Gastroesophageal sphincter (tissue), 4 donors: Measurements from ENCODE around the gene SLC2A1. TPM values are rescaled to one million over a fixed set of nuclear protein-coding genes. Genes with fewer than 3 reads are reported as not detected.

Experiments
- ATAC-seq: fragments of 150-250 bp; one replicate; pipeline ENCODE4 v1.9.1; 2016; ENCODE audit warnings: mild to moderate bottlenecking, moderate library complexity
- H3K27ac ChIP-seq, 4 donors: fragments of 200-600 bp; sonication (generic) in 3 of 4; 1 replicate in 3 of 4; 2 replicates in 1 of 4; pipeline ENCODE4 v1.5.1; 2016 to 2019
- H3K27me3 ChIP-seq: fragments of 200-600 bp; sonication (generic); one replicate; pipeline ENCODE4 v1.5.1; 2019
- H3K36me3 ChIP-seq, 2 donors: fragments of 200-600 bp; sonication (generic); one replicate each; pipeline ENCODE4 v1.5.1; 2019; ENCODE audit warnings: control low read depth in 1 of 2
- H3K4me1 ChIP-seq, 3 donors: fragments of 200-600 bp; sonication (generic); 1 replicate in 2 of 3; 2 replicates in 1 of 3; pipeline ENCODE4 v1.5.1; 2016 to 2019; ENCODE audit warnings: control low read depth in 2 of 3
- H3K4me3 ChIP-seq, 2 donors: fragments of 200-600 bp; sonication (generic); one replicate each; pipeline ENCODE4 v1.5.1; 2019; ENCODE audit warnings: mild to moderate bottlenecking in 1 of 2, moderate library complexity in 1 of 2
- H3K9me3 ChIP-seq, 3 donors: fragments of 200-600 bp; sonication (generic); one replicate each; pipeline ENCODE4 v1.5.1; 2017 to 2019; ENCODE audit warnings: control low read depth in 2 of 3
- EP300 ChIP-seq: sonication (generic); formaldehyde crosslinking; IDR thresholded peaks from one replicate; pipeline ENCODE4 v1.6.1; 2017; ENCODE audit warnings: antibody characterized with exemption, mild to moderate bottlenecking
- POLR2A ChIP-seq, 2 donors: fragments of 450-650 bp; IDR thresholded peaks; one replicate each; pipeline ENCODE4 v1.6.1; 2017; ENCODE audit warnings: antibody characterized with exemption in 2 of 2, mild to moderate bottlenecking in 2 of 2, moderate library complexity in 1 of 2
- POLR2AphosphoS5 ChIP-seq: sonication (generic); formaldehyde crosslinking; IDR thresholded peaks from one replicate; pipeline ENCODE4 v1.6.1; 2017; ENCODE audit warnings: antibody characterized with exemption
- WGBS, 2 donors: methylation state at CpG; one replicate each; pipeline ENCODE4 v1.1.5; 2018; ENCODE audit warnings: low coverage in 1 of 2; 5-methylcytosine and 5-hydroxymethylcytosine counted together
- total RNA-seq, 4 donors: library from RNA; depleted of rRNA; stranded (reverse); fragments of >200 nt; gene quantifications; one replicate each; pipeline ENCODE4 v1.1.0, GENCODE V29; 2016
- TF ChIP-seq, protein P1 (sequence below), 4 experiments: fragments of 200-600 bp in 2 of 4; fragments of 450-650 bp in 2 of 4; sonication (generic) in 1 of 4; IDR thresholded peaks; one replicate each; pipeline ENCODE4 v1.5.1; 2017 to 2019; ENCODE audit warnings: antibody characterized with exemption in 4 of 4, mild to moderate bottlenecking in 2 of 4, moderate library complexity in 2 of 4

SLC2A1 gene
- total RNA-seq, 4 donors from 2014 or later = 23.5 to 106 (median 45.9) TPM

DNA sequence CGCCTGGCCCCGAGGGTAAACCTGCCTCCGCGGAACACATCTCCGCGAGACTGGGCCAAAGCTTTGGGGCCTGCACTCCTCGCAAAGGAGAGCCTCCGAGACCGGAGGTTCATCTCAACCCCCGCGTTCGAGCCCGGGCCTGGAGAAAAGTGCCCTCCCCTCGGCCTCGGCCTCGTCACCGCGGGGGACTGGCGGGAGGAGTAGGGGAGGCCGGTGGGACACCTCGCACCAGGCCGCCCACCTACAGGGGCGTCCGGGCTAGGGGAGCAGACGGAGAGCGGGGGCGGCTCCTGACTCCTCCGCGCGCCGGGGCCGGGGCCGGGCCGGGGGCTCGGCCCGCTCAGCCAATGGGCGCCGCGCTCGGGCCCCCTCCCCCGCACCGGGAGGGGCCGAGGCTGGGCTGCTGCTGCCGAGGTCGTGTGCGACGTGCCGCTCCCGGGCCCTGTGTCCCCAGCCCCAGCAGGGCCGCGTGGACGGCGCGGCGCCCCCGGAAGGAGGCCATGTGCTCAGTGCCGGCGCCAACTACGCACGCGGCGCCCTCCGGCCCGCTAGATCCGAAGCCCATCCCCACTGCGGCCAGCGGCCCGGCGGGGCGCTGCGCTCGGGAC is 684 bp downstream of the SLC2A1 start:
- Histone ChIP-seq H3K4me1 (peaks cover 0 to 77% (median 17%) of the 10 kb centered on the region in 3 donors), H3K9me3 (no peaks in the 10 kb centered on the region), H3K27me3 (no peaks in the 10 kb centered on the region), H3K4me3 (peak overlapping the region; percentile 54 to 90), H3K36me3 (no peaks in the 10 kb centered on the region), H3K27ac (peak overlapping the region; percentile 62 to 97 (median 91))
- peak; percentile 77 for ATAC-seq
- WGBS, 2 donors = no CpG with 5 or more reads among the region's 72 CpGs
- no peak for TF ChIP-seq EP300
- TF ChIP-seq, protein P1, sequence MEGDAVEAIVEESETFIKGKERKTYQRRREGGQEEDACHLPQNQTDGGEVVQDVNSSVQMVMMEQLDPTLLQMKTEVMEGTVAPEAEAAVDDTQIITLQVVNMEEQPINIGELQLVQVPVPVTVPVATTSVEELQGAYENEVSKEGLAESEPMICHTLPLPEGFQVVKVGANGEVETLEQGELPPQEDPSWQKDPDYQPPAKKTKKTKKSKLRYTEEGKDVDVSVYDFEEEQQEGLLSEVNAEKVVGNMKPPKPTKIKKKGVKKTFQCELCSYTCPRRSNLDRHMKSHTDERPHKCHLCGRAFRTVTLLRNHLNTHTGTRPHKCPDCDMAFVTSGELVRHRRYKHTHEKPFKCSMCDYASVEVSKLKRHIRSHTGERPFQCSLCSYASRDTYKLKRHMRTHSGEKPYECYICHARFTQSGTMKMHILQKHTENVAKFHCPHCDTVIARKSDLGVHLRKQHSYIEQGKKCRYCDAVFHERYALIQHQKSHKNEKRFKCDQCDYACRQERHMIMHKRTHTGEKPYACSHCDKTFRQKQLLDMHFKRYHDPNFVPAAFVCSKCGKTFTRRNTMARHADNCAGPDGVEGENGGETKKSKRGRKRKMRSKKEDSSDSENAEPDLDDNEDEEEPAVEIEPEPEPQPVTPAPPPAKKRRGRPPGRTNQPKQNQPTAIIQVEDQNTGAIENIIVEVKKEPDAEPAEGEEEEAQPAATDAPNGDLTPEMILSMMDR (IDR thresholded peaks at IDR 0.05) = peak in 2 of 4 experiments; percentile 29 to 30
- TF ChIP-seq POLR2A (IDR thresholded peaks at IDR 0.05) = peak in 1 of 2 donors; percentile 41

DNA sequence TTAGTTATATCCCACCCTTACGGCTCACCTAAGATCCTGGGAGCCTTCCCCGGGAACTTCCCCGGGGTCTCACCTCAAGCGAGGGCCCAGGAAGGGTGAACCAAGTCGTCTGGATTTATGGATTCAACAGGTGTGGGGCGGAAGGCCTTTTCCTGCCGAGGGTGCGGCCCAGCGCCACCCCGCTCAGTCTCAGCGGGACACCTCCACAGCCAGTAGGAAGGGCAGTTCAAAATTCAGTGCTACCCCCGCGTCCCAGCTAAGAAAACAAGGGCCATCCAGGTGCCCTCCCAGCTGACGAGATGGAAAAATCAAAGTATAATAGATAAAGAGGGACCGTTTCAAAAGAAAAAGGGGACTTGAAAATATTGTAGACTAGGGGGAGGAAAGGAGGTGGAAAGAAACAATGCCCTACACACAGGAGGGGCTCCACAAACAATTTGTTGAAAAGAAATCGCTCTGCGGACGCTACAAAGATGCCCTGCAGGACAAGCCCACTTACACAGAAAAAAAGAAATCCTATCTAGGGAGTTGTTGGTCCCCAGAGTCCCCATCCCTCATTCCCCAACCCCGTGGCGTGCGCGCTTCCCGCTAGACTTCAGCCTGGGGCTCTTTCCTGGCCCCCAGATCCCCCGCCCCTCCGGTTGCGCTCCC is 1.3 kb downstream of the SLC2A1 start:
- Histone ChIP-seq H3K4me3 (peak overlapping the region; percentile 54 to 90), H3K27ac (peak overlapping the region; percentile 62 to 97 (median 91)), H3K4me1 (peaks cover 0 to 77% (median 11%) of the 10 kb centered on the region in 3 donors), H3K27me3 (no peaks in the 10 kb centered on the region), H3K36me3 (no peaks in the 10 kb centered on the region), H3K9me3 (no peaks in the 10 kb centered on the region)
- TF ChIP-seq, protein P1 (IDR thresholded peaks at IDR 0.05) = no peak
- WGBS, 2 donors = 52% methylated on average over 7 of the region's 26 CpGs; no CpG with 5 or more reads in 1 of the 2 donors
- no peak for ATAC-seq

DNA sequence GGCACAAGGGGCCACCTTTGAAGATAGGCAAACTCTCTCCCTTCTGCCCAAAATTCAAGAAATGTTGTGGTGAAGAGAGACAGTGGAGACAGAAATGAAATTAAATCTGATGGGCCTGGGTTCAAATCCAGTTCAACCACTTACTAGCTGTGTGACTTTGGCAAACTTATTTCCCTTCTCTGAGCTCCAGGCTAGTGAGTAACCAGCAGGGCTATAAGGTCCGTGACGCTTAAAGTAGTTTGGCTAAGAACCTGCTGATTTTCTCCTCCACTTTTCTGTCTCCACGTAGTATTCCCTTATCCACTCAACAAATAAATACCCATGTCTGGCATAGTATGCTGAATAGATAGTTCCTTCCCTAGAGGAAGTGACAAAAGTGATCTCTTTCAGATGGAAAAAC is 1.9 kb downstream of the SLC2A1 start:
- Histone ChIP-seq H3K4me1 (peaks cover 0 to 71% (median 9%) of the 10 kb centered on the region in 3 donors), H3K27ac (peak overlapping the region in 3 of 4 donors; percentile 14 to 97 (median 91)), H3K36me3 (no peaks in the 10 kb centered on the region), H3K27me3 (no peaks in the 10 kb centered on the region), H3K9me3 (no peaks in the 10 kb centered on the region), H3K4me3 (peak overlapping the region in 1 of 2 donors; percentile 90)
- TF ChIP-seq POLR2AphosphoS5 (no peak), EP300 (no peak), POLR2A (IDR thresholded peaks at IDR 0.05) (no peak)
- TF ChIP-seq, protein P1 (IDR thresholded peaks at IDR 0.05) = no peak
- ATAC-seq = no peak
- 76 to 78% methylated on average over 2 to 3 of the region's 3 CpGs for WGBS, 2 donors

DNA sequence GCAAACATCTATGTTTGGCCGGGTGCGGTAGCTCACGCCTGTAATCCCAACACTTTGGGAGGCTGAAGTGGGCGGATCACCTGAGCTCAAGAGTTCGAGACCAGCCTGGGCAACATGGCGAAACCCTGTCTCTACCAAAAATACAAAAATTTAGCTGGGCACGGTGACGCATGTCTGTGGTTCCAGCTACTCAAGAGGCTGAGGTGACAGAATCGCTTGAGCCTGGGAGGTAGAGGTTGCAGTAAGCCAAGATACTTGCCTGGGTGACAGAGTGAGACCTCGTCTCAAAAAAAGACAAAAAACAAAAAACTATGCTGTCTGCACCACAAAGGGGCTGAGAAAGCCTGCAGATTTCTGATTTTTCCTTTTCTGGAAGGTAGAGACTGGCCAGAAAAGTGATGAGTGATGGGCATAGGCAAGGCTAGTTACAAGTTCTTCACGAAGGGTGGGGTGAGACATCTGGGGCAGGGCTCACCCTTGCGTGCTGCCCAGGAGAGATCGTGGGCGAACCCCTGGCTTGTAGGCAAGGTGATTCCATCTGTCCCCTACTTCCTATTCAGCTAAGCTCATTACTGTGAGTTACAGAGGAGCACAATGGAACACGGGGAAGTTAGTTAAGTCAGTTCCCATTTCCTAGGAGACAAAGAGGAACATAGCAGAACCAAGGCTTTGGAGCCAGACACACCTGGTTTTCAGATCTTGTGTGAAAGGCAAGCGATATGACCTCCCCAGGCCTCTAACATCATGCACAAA is 3.2 kb downstream of the SLC2A1 start:
- no peaks in the 10 kb centered on the region for H3K36me3 ChIP-seq
- TF ChIP-seq POLR2A (IDR thresholded peaks at IDR 0.05) (no peak), POLR2AphosphoS5 (no peak), EP300 (no peak)
- TF ChIP-seq, protein P1 (IDR thresholded peaks at IDR 0.05) = no peak
- H3K9me3 ChIP-seq = no peaks in the 10 kb centered on the region
- ATAC-seq = no peak
- peaks cover 0 to 61% (median 9%) of the 10 kb centered on the region in 3 donors for H3K4me1 ChIP-seq
- no peak overlapping the region for H3K27ac ChIP-seq
- no peaks in the 10 kb centered on the region for H3K27me3 ChIP-seq
- no peak overlapping the region for H3K4me3 ChIP-seq
- 85 to 88% methylated on average over 9 to 12 of the region's 16 CpGs for WGBS, 2 donors
